Smooth muscle cell (in vitro differentiated cells): ENCODE results near the gene SOHLH2. TPM values are rescaled to one million over a fixed set of nuclear protein-coding genes. Genes with fewer than 3 reads are reported as not detected.

Experiments used
- DNase-seq: peaks from one replicate; lab custom pipeline; 2025; ENCODE audit not compliant: unreplicated experiment; lab: John Stamatoyannopoulos, UW
- H2AFZ ChIP-seq: fragments of 200-600 bp; sonication (generic); 2 replicates; pipeline ENCODE4 v1.6.0; 2016; ENCODE audit warnings: antibody characterized with exemption, low read depth, mild to moderate bottlenecking
- H3F3A ChIP-seq: fragments of 200-600 bp; sonication (generic); 2 replicates; pipeline ENCODE4 v1.6.0; 2017; ENCODE audit warnings: antibody characterized with exemption, low read depth
- H3K27ac ChIP-seq: fragments of 200-600 bp; sonication (generic); 2 replicates; pipeline ENCODE4 v1.5.1; 2016; ENCODE audit warnings: low read depth, mild to moderate bottlenecking
- H3K27me3 ChIP-seq: fragments of 200-600 bp; sonication (generic); 2 replicates; pipeline ENCODE4 v1.6.1; 2016; ENCODE audit warnings: low read depth, mild to moderate bottlenecking
- H3K36me3 ChIP-seq: fragments of 200-600 bp; sonication (generic); 2 replicates; pipeline ENCODE4 v1.5.1; 2016; ENCODE audit warnings: low read depth
- H3K4me1 ChIP-seq: fragments of 200-600 bp; sonication (generic); 2 replicates; pipeline ENCODE4 v1.5.1; 2016; ENCODE audit warnings: low read depth
- H3K4me2 ChIP-seq: fragments of 200-600 bp; sonication (generic); 2 replicates; pipeline ENCODE4 v1.6.0; 2016; ENCODE audit warnings: mild to moderate bottlenecking
- H3K4me3 ChIP-seq: fragments of 200-600 bp; sonication (generic); 2 replicates; pipeline ENCODE4 v1.5.1; 2016; ENCODE audit warnings: mild to moderate bottlenecking
- H3K79me2 ChIP-seq: fragments of 200-600 bp; sonication (generic); 2 replicates; pipeline ENCODE4 v1.6.0; 2016; ENCODE audit warnings: low read depth, mild to moderate bottlenecking
- H3K9ac ChIP-seq: fragments of 200-600 bp; sonication (generic); 2 replicates; pipeline ENCODE4 v1.6.0; 2016; ENCODE audit warnings: low read depth
- H3K9me3 ChIP-seq: fragments of 200-600 bp; sonication (generic); replicated peaks from 2 replicates; pipeline ENCODE4 v1.5.1; 2016; ENCODE audit warnings: low read depth
- H4K20me1 ChIP-seq: fragments of 200-600 bp; sonication (generic); 2 replicates; pipeline ENCODE4 v1.6.0; 2016; ENCODE audit warnings: low read depth
- CTCF ChIP-seq: fragments of 200-600 bp; sonication (generic); IDR thresholded peaks from 2 replicates; pipeline ENCODE4 v1.5.1; 2017; ENCODE audit warnings: borderline replicate concordance, mild to moderate bottlenecking, antibody characterized with exemption; ENCODE audit not compliant: insufficient read depth, poor library complexity, severe bottlenecking
- WGBS: methylation state at CpG from one replicate; pipeline ENCODE4 v1.1.7; 2016; ENCODE audit warnings: low lambda C conversion rate; 5-methylcytosine and 5-hydroxymethylcytosine counted together
- polyA plus RNA-seq: library from polyadenylated mRNA; unstranded; fragments of >200 nt; fragmentation: Nextera tagmentation; extraction: Ambion mirVana; gene quantifications from 2 replicates; pipeline ENCODE4 v1.2.1, GENCODE V29; 2016
- total RNA-seq: library from RNA; depleted of rRNA; stranded (reverse); fragments of >200 nt; gene quantifications from 2 replicates; pipeline ENCODE4 v1.2.3, GENCODE V29; 2014

The SOHLH2 gene
- total and polyA plus RNA-seq, 2 experiments from 2014 or later, result 0.04 TPM; not detected in 1

DNA sequence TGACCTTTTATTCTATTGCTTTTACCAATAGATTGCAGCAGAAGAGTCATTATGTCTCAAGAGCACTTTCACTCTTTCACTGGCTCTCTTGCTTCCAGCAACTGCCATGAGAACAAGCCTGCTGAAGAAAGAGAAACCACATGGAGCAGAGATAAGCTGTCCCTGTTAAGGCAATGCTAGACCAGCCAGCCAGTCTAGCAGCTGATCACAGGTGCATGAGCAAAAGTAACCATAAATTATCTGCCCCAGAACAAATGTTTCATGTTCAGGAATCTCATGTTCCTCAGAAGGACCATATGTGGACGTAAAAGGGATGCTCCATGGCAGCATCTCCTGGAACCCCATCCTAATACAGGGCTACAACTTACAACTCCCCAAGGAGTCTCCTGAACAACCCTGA is 62.8 kb downstream of the SOHLH2 start:
- Histone ChIP-seq H3K4me1 (no peaks in the 10 kb centered on the region), H3K4me2 (no peak overlapping the region), H3K4me3 (no peak overlapping the region), H3K9ac (no peak overlapping the region), H2AFZ (no peak overlapping the region), H3K27me3 (peaks cover 33% of the 10 kb centered on the region), H3F3A (no peaks in the 10 kb centered on the region), H3K27ac (no peak overlapping the region), H3K79me2 (no peaks in the 10 kb centered on the region), H4K20me1 (no peaks in the 10 kb centered on the region), H3K36me3 (no peaks in the 10 kb centered on the region), H3K9me3 (no peaks in the 10 kb centered on the region)
- TF ChIP-seq CTCF, result no peak
- no peak for DNase-seq
- WGBS, result 89% methylated on average over 1 of the region's 1 CpG

GRCh38 chr13:36148446-36148845 is 65.9 kb downstream of the SOHLH2 start:
- Histone ChIP-seq H3K9me3 (no peaks in the 10 kb centered on the region), H3K9ac (no peak overlapping the region)

DNA sequence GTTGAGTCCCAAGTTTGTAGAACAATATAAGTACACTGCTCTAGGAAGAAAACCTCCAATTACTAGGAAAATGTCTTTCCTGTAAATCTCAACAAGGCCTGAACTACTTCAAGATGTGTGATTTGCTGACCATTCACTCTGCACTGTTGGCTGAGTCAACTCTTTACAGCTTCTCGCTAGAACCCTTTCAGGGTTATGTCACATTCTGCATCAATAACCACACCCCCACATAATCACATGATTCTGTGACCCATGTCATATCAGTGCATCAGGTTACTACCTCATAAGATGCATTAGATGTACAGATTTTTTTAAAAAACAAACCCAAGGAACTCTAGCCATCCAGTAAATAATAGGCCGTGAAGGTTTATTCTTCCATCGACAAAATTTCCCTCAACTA is 67.0 kb downstream of the SOHLH2 start:
- Histone ChIP-seq H3F3A (no peaks in the 10 kb centered on the region), H3K4me1 (no peaks in the 10 kb centered on the region), H3K79me2 (no peaks in the 10 kb centered on the region), H3K36me3 (no peaks in the 10 kb centered on the region), H3K4me3 (no peak overlapping the region), H3K27ac (no peak overlapping the region), H3K4me2 (no peak overlapping the region), H3K9me3 (no peaks in the 10 kb centered on the region), H4K20me1 (no peaks in the 10 kb centered on the region), H3K27me3 (peaks cover 3% of the 10 kb centered on the region), H3K9ac (no peak overlapping the region), H2AFZ (no peak overlapping the region)
- no peak for DNase-seq
- WGBS, result 91% methylated on average over 3 of the region's 3 CpGs
- TF ChIP-seq CTCF, result no peak

More at GRCh38 chr13:36148446-36148845, 65.9 kb downstream of the SOHLH2 start:
- no peaks in the 10 kb centered on the region for H4K20me1 ChIP-seq
- H3K4me3 ChIP-seq, result no peak overlapping the region
- 92% methylated on average over 1 of the region's 1 CpG for whole genome bisulfite sequencing
- H3F3A ChIP-seq, result no peaks in the 10 kb centered on the region
- no peak overlapping the region for H3K27ac ChIP-seq
- TF ChIP-seq CTCF, result no peak
- DNase-seq, result no peak
- H3K36me3 ChIP-seq, result no peaks in the 10 kb centered on the region
- no peaks in the 10 kb centered on the region for H3K4me1 ChIP-seq
- H3K79me2 ChIP-seq, result no peaks in the 10 kb centered on the region
- no peak overlapping the region for H3K4me2 ChIP-seq
- peaks cover 3% of the 10 kb centered on the region for H3K27me3 ChIP-seq
- no peak overlapping the region for H2AFZ ChIP-seq

DNA sequence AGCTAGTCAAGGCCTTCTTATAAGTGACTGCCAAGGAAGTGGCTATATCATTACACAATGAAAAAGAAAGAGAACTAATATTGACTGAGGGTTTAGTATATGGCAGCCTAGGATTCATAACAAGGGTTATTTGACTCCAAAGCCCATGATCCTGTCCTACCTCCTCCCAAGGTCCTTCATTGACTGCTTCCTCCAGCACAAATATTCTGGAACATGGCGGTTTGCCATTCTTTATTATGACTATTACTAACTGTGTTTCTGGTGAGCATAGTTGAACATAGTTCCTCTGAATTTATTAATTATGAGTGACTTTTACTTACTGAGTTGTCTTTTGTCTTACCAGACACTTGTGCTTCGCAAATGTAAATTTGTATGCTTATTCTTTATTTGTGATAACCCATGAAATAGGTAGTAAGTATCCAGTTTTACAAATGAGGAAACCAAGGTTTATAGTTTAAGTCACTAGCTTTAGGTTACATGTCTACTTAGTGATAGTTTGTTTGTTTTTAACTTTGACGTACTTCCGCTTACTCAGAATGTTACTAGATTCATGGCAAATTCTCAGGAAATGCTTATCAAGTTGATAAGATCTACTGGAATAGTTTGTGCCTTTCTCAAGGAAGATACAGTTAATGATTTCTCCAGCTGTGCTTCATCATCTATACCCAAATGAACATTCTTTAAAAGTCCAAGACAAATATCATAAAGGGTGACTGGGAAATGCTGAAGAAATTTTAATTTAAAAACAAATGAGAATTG is 67.7 kb downstream of the SOHLH2 start:
- Histone ChIP-seq H2AFZ (no peak overlapping the region), H3K27ac (no peak overlapping the region), H3K4me1 (no peaks in the 10 kb centered on the region), H3F3A (no peaks in the 10 kb centered on the region), H3K36me3 (no peaks in the 10 kb centered on the region), H3K9ac (no peak overlapping the region), H3K9me3 (no peaks in the 10 kb centered on the region), H3K79me2 (no peaks in the 10 kb centered on the region), H3K4me3 (no peak overlapping the region), H3K4me2 (no peak overlapping the region), H4K20me1 (no peaks in the 10 kb centered on the region), H3K27me3 (peaks cover 3% of the 10 kb centered on the region)
- 83% methylated on average over 4 of the region's 4 CpGs for WGBS
- DNase-seq, result no peak
- no peak for TF ChIP-seq CTCF
